Stimulated activated CD8-positive, alpha-beta memory T cell treated with anti-CD3 and anti-CD28 coated beads, Interleukin-4, amount 100 ng/mL, for 1 hour (primary cell): Measurements from ENCODE around the gene LTBP3.
"Not testable (repeated sequence)": the region's sequence is repeated elsewhere in the genome, so short reads cannot be mapped to it uniquely, and the experiment has no call there.

Experiments
- DNase-seq, 2 donors: peaks; one replicate each; pipeline ENCODE4 v3.0.0-alpha.2; 2020; ENCODE audit warnings: low read depth in 2 of 2, low spot score in 1 of 2

The LTBP3 gene

GRCh38 chr11:65572356-65573051, 14.3 kb upstream of the LTBP3 start, which contains the start of gene FAM89B:
TSS of gene FAM89B (plus strand) at chr11:65572538. CDS start at chr11:65572670, 132 bp downstream.
- peak in 1 of 2 donors; percentile 81 for DNase-seq

GRCh38 chr11:65571940-65572339, 13.8 kb upstream of the LTBP3 start:
- no peak for DNase-seq

GRCh38 chr11:65571420-65571819, 13.3 kb upstream of the LTBP3 start:
- no peak for DNase-seq

GRCh38 chr11:65569973-65570918, 12.1 kb upstream of the LTBP3 start, which contains the start of gene ZNRD2:
TSS of gene ZNRD2 (plus strand) at chr11:65570477. CDS start at chr11:65570492, 15 bp downstream.
- peak; percentile 94 to 96 for DNase-seq

GRCh38 chr11:65569164-65569972, 11.2 kb upstream of the LTBP3 start:
- DNase-seq, result no peak

- no peak for DNase-seq
Observed at GRCh38 chr11:65565624-65566453, 7.7 kb upstream of the LTBP3 start.

GRCh38 chr11:65564879-65565559, 6.9 kb upstream of the LTBP3 start:
- DNase-seq, result not testable (repeated sequence)

- no peak for DNase-seq
Observed at GRCh38 chr11:65563601-65564000, 5.4 kb upstream of the LTBP3 start.

GRCh38 chr11:65562788-65563187, 4.6 kb upstream of the LTBP3 start:
- no peak for DNase-seq

- DNase-seq, result no peak
Observed at GRCh38 chr11:65562020-65562419, 3.9 kb upstream of the LTBP3 start.

- no peak for DNase-seq
Observed at GRCh38 chr11:65560555-65561418, 2.6 kb upstream of the LTBP3 start.

- DNase-seq, result no peak
Observed at GRCh38 chr11:65559951-65560537, 1.9 kb upstream of the LTBP3 start.

GRCh38 chr11:65559535-65559934, 1.4 kb upstream of the LTBP3 start:
- DNase-seq, result no peak

GRCh38 chr11:65558930-65559509, 861 bp upstream of the LTBP3 start:
- no peak for DNase-seq

- DNase-seq, result no peak
Observed at GRCh38 chr11:65557280-65558001, 718 bp downstream of the LTBP3 start.

GRCh38 chr11:65556470-65557279, 1.5 kb downstream of the LTBP3 start:
- no peak for DNase-seq
